NK-92 (cell line): ENCODE data around the gene TMIGD2.
"Not testable (repeated sequence)": the region's sequence is repeated elsewhere in the genome, so short reads cannot be mapped to it uniquely, and the experiment has no call there.

ENCODE experiments used
- DNase-seq: peaks from one replicate; lab custom pipeline; 2025; ENCODE audit not compliant: unreplicated experiment; lab: John Stamatoyannopoulos, UW

TMIGD2 gene

GRCh38 chr19:4297901-4298809 lies 4.0 kb downstream of the TMIGD2 start:
- DNase-seq: no peak

- DNase-seq: no peak
These were observed 6.0 kb downstream of the TMIGD2 start for GRCh38 chr19:4295972-4296771.

- no peak for DNase-seq
These were observed 7.8 kb downstream of the TMIGD2 start for GRCh38 chr19:4294389-4294788.

GRCh38 chr19:4292515-4292914 lies 9.7 kb downstream of the TMIGD2 start:
- no peak for DNase-seq

GRCh38 chr19:4291184-4291732 lies 10.9 kb downstream of the TMIGD2 start:
- no peak for DNase-seq

- no peak for DNase-seq
These were observed 14.0 kb downstream of the TMIGD2 start for GRCh38 chr19:4288091-4288777.

GRCh38 chr19:4286141-4286540 lies 16.0 kb downstream of the TMIGD2 start:
- not testable (repeated sequence) for DNase-seq

GRCh38 chr19:4284974-4285373 lies 17.2 kb downstream of the TMIGD2 start:
- DNase-seq: no peak

GRCh38 chr19:4284176-4284958 lies 17.8 kb downstream of the TMIGD2 start:
- DNase-seq: no peak

- DNase-seq: no peak
These were observed 22.4 kb downstream of the TMIGD2 start for GRCh38 chr19:4279530-4280422.

- DNase-seq: no peak
These were observed 23.0 kb downstream of the TMIGD2 start for GRCh38 chr19:4279267-4279529.

GRCh38 chr19:4278419-4279266 lies 23.5 kb downstream of the TMIGD2 start, which contains the start of gene SHD:
Gene SHD (plus strand): TSS chr19:4279266. CDS start chr19:4280064, 798 bp downstream.
- no peak for DNase-seq

GRCh38 chr19:4278010-4278409 lies 24.2 kb downstream of the TMIGD2 start:
- no peak for DNase-seq

GRCh38 chr19:4277191-4277696 lies 24.9 kb downstream of the TMIGD2 start:
- no peak for DNase-seq

GRCh38 chr19:4274321-4274686 lies 27.9 kb downstream of the TMIGD2 start:
- DNase-seq: not testable (repeated sequence)

GRCh38 chr19:4272894-4273293 lies 29.3 kb downstream of the TMIGD2 start:
- no peak for DNase-seq

GRCh38 chr19:4268816-4269430 lies 33.3 kb downstream of the TMIGD2 start:
- DNase-seq: no peak
